ENCODE data around the gene DENND1B. TPM values are rescaled to one million over a fixed set of nuclear protein-coding genes. Genes with fewer than 3 reads are reported as not detected.

Gene DENND1B
- total and polyA plus RNA-seq, 2 experiments from 2014 or later, result 3.7 to 18.6 TPM

DNA sequence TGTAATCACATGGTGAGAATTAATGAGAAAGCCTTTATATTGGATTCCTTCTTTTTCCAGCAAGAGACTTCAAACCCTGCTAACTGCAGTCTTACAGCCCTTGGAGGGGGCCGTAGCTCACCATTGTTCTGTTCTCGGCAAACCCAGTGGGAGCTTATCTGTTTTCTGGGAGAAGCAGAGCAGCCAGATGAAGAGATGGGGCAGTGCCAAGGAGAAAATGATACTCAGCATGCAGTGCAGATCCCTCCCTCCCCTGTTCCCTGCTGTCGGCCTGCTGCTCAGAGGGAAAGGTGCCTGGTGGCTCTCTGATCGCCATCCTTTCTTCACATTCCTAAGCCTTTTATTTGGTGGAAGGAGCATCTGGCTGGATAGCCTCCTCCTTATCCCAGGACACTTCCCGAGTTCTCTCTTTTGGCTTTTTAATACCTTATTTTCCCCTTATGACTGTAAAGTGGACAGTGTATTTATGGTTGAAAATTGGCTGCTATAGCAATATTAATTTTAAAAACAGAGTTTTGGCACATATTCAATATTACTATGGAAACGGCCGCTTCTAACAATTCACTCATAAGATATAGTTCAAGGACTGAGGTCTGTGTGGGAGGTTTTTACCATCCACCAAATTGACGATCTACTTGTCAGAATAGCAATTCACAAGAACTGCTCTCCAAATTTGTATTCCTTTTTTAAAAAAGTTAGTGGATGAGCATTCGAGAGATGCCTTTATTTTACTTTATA, 303.9 kb downstream of the DENND1B start:
- 64% methylated on average over 9 of the region's 9 CpGs for WGBS (ENCODE audit: low lambda C conversion rate, missing lambda C conversion rate)
- no peak overlapping the region for H2AFZ ChIP-seq
- no peak for TF ChIP-seq CTCF (IDR thresholded peaks at IDR 0.05; ENCODE audit: poor library complexity)
- TF ChIP-seq EZH2phosphoT487 (IDR thresholded peaks at IDR 0.05; ENCODE audit: low read depth, severe bottlenecking, unreplicated experiment), result no peak
- no peak for TF ChIP-seq EZH2 (IDR thresholded peaks at IDR 0.05; ENCODE audit: borderline replicate concordance)

DNA sequence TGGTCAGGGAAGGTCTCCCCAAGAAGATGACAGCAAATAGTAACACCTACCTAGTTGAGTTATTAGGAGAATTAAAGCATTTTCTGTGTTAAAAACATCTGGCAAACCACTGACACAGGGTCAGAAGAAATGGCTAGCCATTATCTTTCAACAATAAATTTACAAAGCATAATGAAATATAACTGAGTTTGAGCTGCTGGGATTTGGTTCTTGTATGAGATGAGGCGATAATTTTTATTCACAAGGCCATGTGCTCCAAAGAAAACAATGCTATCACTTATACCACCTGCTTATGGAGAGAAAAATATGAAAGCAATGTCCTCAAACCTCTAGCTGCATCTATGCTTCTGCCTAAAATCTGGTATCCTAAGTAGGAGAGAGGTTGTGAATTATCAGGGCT, 304.9 kb downstream of the DENND1B start:
- DNase-seq (ENCODE audit: low spot score), result no peak

More for the DNA sequence above, 303.9 kb downstream of the DENND1B start:
- DNase-seq (ENCODE audit: low spot score), result no peak
- Histone ChIP-seq H3K4me3 (no peak overlapping the region), H3K27me3 (no peaks in the 10 kb centered on the region), H3K9me3 (ENCODE audit: low read depth) (no peaks in the 10 kb centered on the region), H3K9me2 (replicated peaks; ENCODE audit: insufficient read depth) (no peaks in the 10 kb centered on the region), H3K36me3 (replicated peaks; ENCODE audit: insufficient read depth, low read depth) (no peaks in the 10 kb centered on the region), H3K79me2 (no peaks in the 10 kb centered on the region), H4K20me1 (ENCODE audit: insufficient read depth, poor library complexity, severe bottlenecking) (no peaks in the 10 kb centered on the region), H3K27ac (no peak overlapping the region), H3K4me2 (no peak overlapping the region), H3K4me1 (ENCODE audit: insufficient read depth) (peaks cover 4% of the 10 kb centered on the region)

GRCh38 chr1:197469620-197470210, 305.6 kb downstream of the DENND1B start:
- no peak overlapping the region for H2AFZ ChIP-seq
- H3K9me2 ChIP-seq (replicated peaks; ENCODE audit: insufficient read depth), result no peaks in the 10 kb centered on the region
- DNase-seq (ENCODE audit: low spot score), result no peak
- no peak overlapping the region for H3K4me2 ChIP-seq
- H3K79me2 ChIP-seq, result no peaks in the 10 kb centered on the region
- H3K27ac ChIP-seq, result no peak overlapping the region
- H3K4me3 ChIP-seq, result no peak overlapping the region
- H3K9me3 ChIP-seq (ENCODE audit: low read depth), result no peaks in the 10 kb centered on the region
- 53% methylated on average over 7 of the region's 7 CpGs for WGBS (ENCODE audit: low lambda C conversion rate, missing lambda C conversion rate)
- peaks cover under 1% of the 10 kb centered on the region for H3K4me1 ChIP-seq (ENCODE audit: insufficient read depth)
- no peaks in the 10 kb centered on the region for H3K36me3 ChIP-seq (replicated peaks; ENCODE audit: insufficient read depth, low read depth)
- no peaks in the 10 kb centered on the region for H4K20me1 ChIP-seq (ENCODE audit: insufficient read depth, poor library complexity, severe bottlenecking)
- H3K27me3 ChIP-seq, result no peaks in the 10 kb centered on the region
- no peak for TF ChIP-seq EZH2phosphoT487 (IDR thresholded peaks at IDR 0.05; ENCODE audit: low read depth, severe bottlenecking, unreplicated experiment)
- TF ChIP-seq CTCF (IDR thresholded peaks at IDR 0.05; ENCODE audit: poor library complexity), result no peak
- no peak for TF ChIP-seq EZH2 (IDR thresholded peaks at IDR 0.05; ENCODE audit: borderline replicate concordance)

More for the DNA sequence above, 304.9 kb downstream of the DENND1B start:
- Histone ChIP-seq H3K9me2 (replicated peaks; ENCODE audit: insufficient read depth) (no peaks in the 10 kb centered on the region), H3K9me3 (ENCODE audit: low read depth) (no peaks in the 10 kb centered on the region), H3K36me3 (replicated peaks; ENCODE audit: insufficient read depth, low read depth) (no peaks in the 10 kb centered on the region), H3K79me2 (no peaks in the 10 kb centered on the region), H4K20me1 (ENCODE audit: insufficient read depth, poor library complexity, severe bottlenecking) (no peaks in the 10 kb centered on the region), H3K27me3 (no peaks in the 10 kb centered on the region), H2AFZ (no peak overlapping the region), H3K27ac (no peak overlapping the region), H3K4me2 (no peak overlapping the region), H3K4me3 (no peak overlapping the region), H3K4me1 (ENCODE audit: insufficient read depth) (peaks cover 4% of the 10 kb centered on the region)
- TF ChIP-seq CTCF (IDR thresholded peaks at IDR 0.05; ENCODE audit: poor library complexity), result no peak
- no peak for TF ChIP-seq EZH2 (IDR thresholded peaks at IDR 0.05; ENCODE audit: borderline replicate concordance)
- no peak for TF ChIP-seq EZH2phosphoT487 (IDR thresholded peaks at IDR 0.05; ENCODE audit: low read depth, severe bottlenecking, unreplicated experiment)
- 92% methylated on average over 1 of the region's 1 CpG for WGBS (ENCODE audit: low lambda C conversion rate, missing lambda C conversion rate)
